PFSK-1 (cell line): Measurements from ENCODE around the gene LRIG3.

ENCODE experiments used
- FOXP2 ChIP-seq: optimal IDR thresholded peaks from 2 replicates; pipeline ENCODE3; 2011; ENCODE audit warnings: borderline replicate concordance, control low read depth, inconsistent platforms; ENCODE audit not compliant: insufficient read depth; ENCODE audit errors: extremely low read length, extremely low read depth
- POLR2AphosphoS5 ChIP-seq: IDR thresholded peaks from 2 replicates; pipeline ENCODE4 v1.6.1; 2012; ENCODE audit warnings: low read depth, mild to moderate bottlenecking, control low read depth, low read length, moderate library complexity
- REST ChIP-seq, 2 experiments: IDR thresholded peaks; 2 replicates each; pipeline versions ENCODE4 v1.6.1 to v1.8.0; 2011 to 2012; ENCODE audit warnings: low read depth in 2 of 2, low read length in 2 of 2, control low read depth in 1 of 2, inconsistent platforms in 1 of 2, mild to moderate bottlenecking in 1 of 2, moderate library complexity in 1 of 2; ENCODE audit not compliant: insufficient read depth in 1 of 2
- SIN3A ChIP-seq: IDR thresholded peaks from 2 replicates; pipeline ENCODE4 v1.6.1; 2012; ENCODE audit warnings: mild to moderate bottlenecking, low read length, moderate library complexity, borderline replicate concordance; ENCODE audit not compliant: insufficient read depth
- TAF1 ChIP-seq: IDR thresholded peaks from 2 replicates; pipeline ENCODE4 v1.6.1; 2012; ENCODE audit warnings: low read length, control low read depth, borderline replicate concordance; ENCODE audit not compliant: insufficient read depth

LRIG3 gene

GRCh38 chr12:58955849-58956248, 35.5 kb upstream of the LRIG3 start:
- no peak for TF ChIP-seq SIN3A
- no peak for TF ChIP-seq REST (IDR thresholded peaks at IDR 0.05; ENCODE audit: insufficient read depth in 1 of 2, low read depth in 2 of 2, low read length in 2 of 2)
- no peak for TF ChIP-seq POLR2AphosphoS5
- no peak for TF ChIP-seq TAF1
- TF ChIP-seq FOXP2 = no peak

GRCh38 chr12:58954002-58954401, 33.7 kb upstream of the LRIG3 start:
- no peak for TF ChIP-seq TAF1
- no peak for TF ChIP-seq REST (IDR thresholded peaks at IDR 0.05; ENCODE audit: insufficient read depth in 1 of 2, low read depth in 2 of 2, low read length in 2 of 2)
- TF ChIP-seq SIN3A = no peak
- no peak for TF ChIP-seq FOXP2
- no peak for TF ChIP-seq POLR2AphosphoS5

- TF ChIP-seq TAF1 (no peak), REST (IDR thresholded peaks at IDR 0.05; ENCODE audit: insufficient read depth in 1 of 2, low read depth in 2 of 2, low read length in 2 of 2) (no peak), POLR2AphosphoS5 (no peak), SIN3A (no peak), FOXP2 (no peak)
Measured at GRCh38 chr12:58950739-58951100, 30.4 kb upstream of the LRIG3 start.

- TF ChIP-seq TAF1 = no peak
- TF ChIP-seq POLR2AphosphoS5 = no peak
- TF ChIP-seq SIN3A = no peak
- no peak for TF ChIP-seq REST (IDR thresholded peaks at IDR 0.05; ENCODE audit: insufficient read depth in 1 of 2, low read depth in 2 of 2, low read length in 2 of 2)
- TF ChIP-seq FOXP2 = no peak
Measured at GRCh38 chr12:58943079-58943478, 22.8 kb upstream of the LRIG3 start.

- no peak for TF ChIP-seq REST (IDR thresholded peaks at IDR 0.05; ENCODE audit: insufficient read depth in 1 of 2, low read depth in 2 of 2, low read length in 2 of 2)
- TF ChIP-seq FOXP2 = no peak
- TF ChIP-seq POLR2AphosphoS5 = no peak
- TF ChIP-seq SIN3A = no peak
- no peak for TF ChIP-seq TAF1
Measured at GRCh38 chr12:58942345-58942744, 22.0 kb upstream of the LRIG3 start.
